Mesendoderm (in vitro differentiated cells): ENCODE results near the gene TAF10.

Experiments used
- DNase-seq: peaks from one replicate; pipeline ENCODE4 v3.0.0; 2013
- H2AK5ac ChIP-seq: 2 replicates; pipeline ENCODE4 v1.6.1; 2013; ENCODE audit warnings: low read length, inconsistent platforms
- H2BK120ac ChIP-seq: 2 replicates; pipeline ENCODE4 v1.6.1; 2013; ENCODE audit warnings: low read depth, mild to moderate bottlenecking, low read length, moderate library complexity, mixed read lengths
- H2BK15ac ChIP-seq: replicated peaks from 2 replicates; pipeline ENCODE4 v1.6.1; 2013; ENCODE audit warnings: low read depth, mild to moderate bottlenecking, moderate library complexity
- H2BK5ac ChIP-seq: 2 replicates; pipeline ENCODE4 v1.6.1; 2013; ENCODE audit warnings: low read length, inconsistent platforms
- H3K18ac ChIP-seq: 2 replicates; pipeline ENCODE4 v1.6.1; 2013; ENCODE audit warnings: mild to moderate bottlenecking, low read length, mixed read lengths
- H3K23ac ChIP-seq: one replicate; pipeline ENCODE4 v1.6.1; 2013; ENCODE audit warnings: low read length
- H3K27ac ChIP-seq: 2 replicates; pipeline ENCODE4 v1.5.1; 2013; ENCODE audit warnings: low read depth, mild to moderate bottlenecking, inconsistent platforms, low read length, moderate library complexity
- H3K27me3 ChIP-seq: 2 replicates; pipeline ENCODE4 v1.6.1; 2013; ENCODE audit warnings: low read length, control low read depth, mild to moderate bottlenecking, inconsistent platforms; ENCODE audit not compliant: insufficient read depth, poor library complexity
- H3K36me3 ChIP-seq: 2 replicates; pipeline ENCODE4 v1.6.1; 2013; ENCODE audit warnings: low read length, inconsistent platforms; ENCODE audit not compliant: control insufficient read depth, insufficient read depth
- H3K4ac ChIP-seq: one replicate; pipeline ENCODE4 v1.6.1; 2013; ENCODE audit warnings: low read depth, mild to moderate bottlenecking, low read length, moderate library complexity
- H3K4me1 ChIP-seq: 2 replicates; pipeline ENCODE4 v1.6.1; 2013; ENCODE audit warnings: low read depth, low read length, inconsistent platforms; ENCODE audit not compliant: control insufficient read depth
- H3K4me2 ChIP-seq: 2 replicates; pipeline ENCODE4 v1.6.1; 2013; ENCODE audit warnings: low read length
- H3K4me3 ChIP-seq: 2 replicates; pipeline ENCODE4 v1.5.1; 2013; ENCODE audit warnings: mild to moderate bottlenecking, low read length
- H3K56ac ChIP-seq: one replicate; pipeline ENCODE4 v1.6.1; 2013; ENCODE audit warnings: low read length
- H3K79me1 ChIP-seq: 2 replicates; pipeline ENCODE4 v1.6.1; 2013; ENCODE audit warnings: low read length, inconsistent platforms
- H3K79me2 ChIP-seq: 2 replicates; pipeline ENCODE4 v1.6.1; 2013; ENCODE audit warnings: mild to moderate bottlenecking, low read length; ENCODE audit not compliant: control insufficient read depth, insufficient read depth
- H3K9ac ChIP-seq: 2 replicates; pipeline ENCODE4 v1.6.1; 2013; ENCODE audit warnings: low read length, inconsistent platforms
- H4K5ac ChIP-seq: one replicate; pipeline ENCODE4 v1.6.1; 2013; ENCODE audit warnings: low read length
- H4K8ac ChIP-seq: one replicate; pipeline ENCODE4 v1.6.1; 2013; ENCODE audit warnings: low read depth, mild to moderate bottlenecking, control low read depth, low read length, moderate library complexity
- WGBS: extraction: QIAGEN DNeasy Blood & Tissue Kit; methylation state at CpG from one replicate; pipeline ENCODE4 v1.1.7; 2013; ENCODE audit warnings: low lambda C conversion rate, missing lambda C conversion rate; ENCODE audit not compliant: insufficient coverage; ENCODE audit errors: extremely low coverage; 5-methylcytosine and 5-hydroxymethylcytosine counted together

TAF10 gene

GRCh38 chr11:6571434-6572008, 40.5 kb downstream of the TAF10 start:
- Histone ChIP-seq H3K4me3 (no peak overlapping the region), H2BK120ac (no peak overlapping the region), H2BK5ac (no peak overlapping the region), H3K18ac (no peak overlapping the region), H4K8ac (no peak overlapping the region), H3K79me1 (no peaks in the 10 kb centered on the region), H3K36me3 (no peaks in the 10 kb centered on the region), H4K5ac (no peak overlapping the region), H3K4me2 (no peak overlapping the region), H3K4me1 (peaks cover 3% of the 10 kb centered on the region), H3K27ac (no peak overlapping the region), H3K9ac (no peak overlapping the region), H3K23ac (no peak overlapping the region), H3K79me2 (no peaks in the 10 kb centered on the region), H3K4ac (no peak overlapping the region), H3K27me3 (no peaks in the 10 kb centered on the region), H3K56ac (no peak overlapping the region), H2AK5ac (no peak overlapping the region), H2BK15ac (no peak overlapping the region)
- DNase-seq = peak; percentile 17
- no CpG with 5 or more reads among the region's 22 CpGs for WGBS

- Histone ChIP-seq H3K27ac (no peak overlapping the region), H4K5ac (no peak overlapping the region), H3K79me1 (no peaks in the 10 kb centered on the region), H2BK5ac (no peak overlapping the region), H3K4me2 (no peak overlapping the region), H3K4ac (no peak overlapping the region), H2BK15ac (no peak overlapping the region), H3K79me2 (no peaks in the 10 kb centered on the region), H3K4me3 (no peak overlapping the region), H3K18ac (no peak overlapping the region), H3K27me3 (no peaks in the 10 kb centered on the region), H3K23ac (no peak overlapping the region), H3K36me3 (no peaks in the 10 kb centered on the region), H3K56ac (no peak overlapping the region), H4K8ac (no peak overlapping the region), H3K9ac (no peak overlapping the region), H2AK5ac (no peak overlapping the region), H3K4me1 (peaks cover 3% of the 10 kb centered on the region), H2BK120ac (no peak overlapping the region)
- no peak for DNase-seq
- WGBS = no CpG with 5 or more reads among the region's 62 CpGs
Measured at GRCh38 chr11:6570691-6571427, 41.2 kb downstream of the TAF10 start.

GRCh38 chr11:6569706-6570105, 42.3 kb downstream of the TAF10 start:
- Histone ChIP-seq H4K8ac (no peak overlapping the region), H3K9ac (no peak overlapping the region)
- no CpG with 5 or more reads among the region's 5 CpGs for WGBS

GRCh38 chr11:6568191-6568918, 43.7 kb downstream of the TAF10 start:
- H4K8ac ChIP-seq = no peak overlapping the region
- peak; percentile 85 for DNase-seq
- no peak overlapping the region for H3K4me3 ChIP-seq
- no peak overlapping the region for H3K4me2 ChIP-seq
- no peak overlapping the region for H3K56ac ChIP-seq
- H3K18ac ChIP-seq = no peak overlapping the region
- no peaks in the 10 kb centered on the region for H3K79me1 ChIP-seq
- no peak overlapping the region for H2BK120ac ChIP-seq
- H2BK5ac ChIP-seq = no peak overlapping the region
- peaks cover 3% of the 10 kb centered on the region for H3K4me1 ChIP-seq
- no peaks in the 10 kb centered on the region for H3K27me3 ChIP-seq
- no peaks in the 10 kb centered on the region for H3K36me3 ChIP-seq
- WGBS = no CpG with 5 or more reads among the region's 4 CpGs
- no peak overlapping the region for H3K4ac ChIP-seq
- H2AK5ac ChIP-seq = no peak overlapping the region
- no peak overlapping the region for H2BK15ac ChIP-seq
- no peak overlapping the region for H4K5ac ChIP-seq
- no peak overlapping the region for H3K23ac ChIP-seq
- no peak overlapping the region for H3K9ac ChIP-seq
- H3K27ac ChIP-seq = no peak overlapping the region
- H3K79me2 ChIP-seq = no peaks in the 10 kb centered on the region

More at GRCh38 chr11:6569706-6570105, 42.3 kb downstream of the TAF10 start:
- Histone ChIP-seq H3K4ac (no peak overlapping the region), H3K23ac (no peak overlapping the region), H3K27me3 (no peaks in the 10 kb centered on the region), H3K36me3 (no peaks in the 10 kb centered on the region), H3K18ac (no peak overlapping the region), H3K4me3 (no peak overlapping the region), H2AK5ac (no peak overlapping the region), H3K27ac (no peak overlapping the region), H3K79me1 (no peaks in the 10 kb centered on the region), H3K4me2 (no peak overlapping the region), H3K79me2 (no peaks in the 10 kb centered on the region), H2BK5ac (no peak overlapping the region), H3K4me1 (peaks cover 3% of the 10 kb centered on the region), H4K5ac (no peak overlapping the region), H2BK120ac (no peak overlapping the region), H3K56ac (no peak overlapping the region), H2BK15ac (no peak overlapping the region)
- no peak for DNase-seq

GRCh38 chr11:6567371-6567745, 44.7 kb downstream of the TAF10 start:
- H3K4ac ChIP-seq = no peak overlapping the region
- DNase-seq = no peak
- WGBS = no CpG with 5 or more reads among the region's 7 CpGs
- H3K23ac ChIP-seq = no peak overlapping the region
- no peaks in the 10 kb centered on the region for H3K36me3 ChIP-seq
- H3K9ac ChIP-seq = no peak overlapping the region
- no peak overlapping the region for H3K18ac ChIP-seq
- H3K79me2 ChIP-seq = no peaks in the 10 kb centered on the region
- H2AK5ac ChIP-seq = no peak overlapping the region
- H3K4me2 ChIP-seq = no peak overlapping the region
- no peaks in the 10 kb centered on the region for H3K79me1 ChIP-seq
- H3K4me1 ChIP-seq = peaks cover 3% of the 10 kb centered on the region
- no peak overlapping the region for H3K56ac ChIP-seq
- no peak overlapping the region for H3K27ac ChIP-seq
- H4K8ac ChIP-seq = no peak overlapping the region
- no peak overlapping the region for H3K4me3 ChIP-seq
- no peak overlapping the region for H4K5ac ChIP-seq
- no peaks in the 10 kb centered on the region for H3K27me3 ChIP-seq
- no peak overlapping the region for H2BK120ac ChIP-seq
- no peak overlapping the region for H2BK5ac ChIP-seq
- H2BK15ac ChIP-seq = no peak overlapping the region
